GM12878 (cell line): ENCODE data around the gene MYH7. TPM values are rescaled to one million over a fixed set of nuclear protein-coding genes. Genes with fewer than 3 reads are reported as not detected.

ENCODE experiments used
- ATAC-seq: fragments of 200-7000 bp; cut with Tn5 transposase; 3 replicates; pipeline ENCODE4 v1.9.1; 2020; ENCODE audit warnings: mild to moderate bottlenecking, moderate library complexity
- BruUV-seq: library from RNA; stranded (reverse); fragments of 400-500 nt; replicated peaks from 2 replicates; lab custom pipeline; 2021; lab: Mats Ljungman, UMichigan
- CTCF ChIA-PET: fragments of 300-600 bp; sonication (Branson Sonifier 250); formaldehyde crosslinking; extraction: SDS; loops from one replicate; lab custom pipeline; 2021; ENCODE audit warnings: inconsistent platforms; lab: Yijun Ruan, JAX
- POLR2A ChIA-PET: fragments of 350-600 bp; formaldehyde crosslinking; extraction: SDS; loops from one replicate; lab custom pipeline; 2021; ENCODE audit warnings: inconsistent platforms; lab: Charles Lee
- RAD21 ChIA-PET: fragments of 300-600 bp; sonication (Branson Sonifier 250); formaldehyde crosslinking; loops from one replicate; lab custom pipeline; 2023; ENCODE audit warnings: antibody characterized with exemption; ENCODE audit not compliant: unreplicated experiment; lab: Charles Lee
- SMC1A ChIA-PET: fragments of 300-600 bp; sonication (Branson Sonifier 250); formaldehyde crosslinking; loops from one replicate; lab custom pipeline; 2023; ENCODE audit not compliant: unreplicated experiment, uncharacterized antibody; lab: Charles Lee
- DNase-seq: peaks from one replicate; pipeline ENCODE4 v3.0.0-alpha.2; 2011; ENCODE audit warnings: low read depth, low spot score
- FAIRE-seq: peaks from 3 replicates; lab custom pipeline; 2011; peaks lifted over from hg19 to GRCh38; lab: Jason Lieb, UNC
- H2AFZ ChIP-seq: 2 replicates; pipeline ENCODE4 v1.6.0; 2011; ENCODE audit warnings: low read depth, low read length, control low read depth; ENCODE audit not compliant: control insufficient read depth
- H3K27ac ChIP-seq: 2 replicates; pipeline ENCODE4 v1.5.1; 2011; ENCODE audit warnings: control low read depth; ENCODE audit not compliant: control insufficient read depth, insufficient read depth
- H3K27me3 ChIP-seq, 2 experiments: replicated peaks in 1 of 2; 2 replicates each; pipeline versions ENCODE4 v1.6.0 to v1.6.1; 2011; ENCODE audit warnings: low read length in 1 of 2; ENCODE audit not compliant: control insufficient read depth in 2 of 2, insufficient read depth in 2 of 2
- H3K36me3 ChIP-seq, 2 experiments: 2 replicates each; pipeline ENCODE4 v1.5.1; 2011; ENCODE audit warnings: low read length in 1 of 2; ENCODE audit not compliant: control insufficient read depth in 2 of 2, insufficient read depth in 2 of 2
- H3K4me1 ChIP-seq: 2 replicates; pipeline ENCODE4 v1.6.1; 2011; ENCODE audit warnings: mild to moderate bottlenecking, low read length, moderate library complexity, mixed read lengths; ENCODE audit not compliant: control insufficient read depth, insufficient read depth
- H3K4me2 ChIP-seq: 2 replicates; pipeline ENCODE4 v1.6.0; 2011; ENCODE audit warnings: control low read depth; ENCODE audit not compliant: control insufficient read depth, insufficient read depth
- H3K4me3 ChIP-seq: fragments of 200-600 bp; sonication (generic); 2 replicates; pipeline ENCODE4 v1.5.1; 2016
- H3K79me2 ChIP-seq: 2 replicates; pipeline ENCODE4 v1.6.0; 2011; ENCODE audit warnings: low read length; ENCODE audit not compliant: control insufficient read depth, insufficient read depth
- H3K9ac ChIP-seq: 2 replicates; pipeline ENCODE4 v1.8.0; 2011; ENCODE audit warnings: low read length, control low read depth, mixed read lengths; ENCODE audit not compliant: control insufficient read depth, insufficient read depth
- H3K9me3 ChIP-seq: replicated peaks from 3 replicates; pipeline ENCODE4 v1.5.1; 2011; ENCODE audit warnings: mild to moderate bottlenecking, low read length; ENCODE audit not compliant: control insufficient read depth, insufficient read depth
- H4K20me1 ChIP-seq: 2 replicates; pipeline ENCODE4 v1.6.0; 2011; ENCODE audit not compliant: control insufficient read depth, insufficient read depth
- ASH2L ChIP-seq: fragments of 300-600, 200-600 bp; sonication (generic); IDR thresholded peaks from 2 replicates; pipeline ENCODE4 v1.6.1; 2017; ENCODE audit warnings: low read depth, mild to moderate bottlenecking, borderline replicate concordance
- CREB1 ChIP-seq: IDR thresholded peaks from 2 replicates; pipeline ENCODE4 v1.6.1; 2012; ENCODE audit warnings: low read depth, mild to moderate bottlenecking, inconsistent platforms
- ESRRA ChIP-seq: IDR thresholded peaks from 2 replicates; pipeline ENCODE4 v1.6.1; 2012; ENCODE audit warnings: mild to moderate bottlenecking, low read length, improper control_type of control experiment
- ETV6 ChIP-seq, 2 experiments: fragments of 450-650 bp in 1 of 2; IDR thresholded peaks in 1 of 2; conservative IDR thresholded peaks in 1 of 2; 2 replicates each; pipeline ENCODE4 v1.6.1; 2014; ENCODE audit warnings: antibody characterized with exemption in 1 of 2, borderline replicate concordance in 1 of 2, low read depth in 1 of 2, mild to moderate bottlenecking in 1 of 2, moderate library complexity in 1 of 2
- EZH2 ChIP-seq: IDR thresholded peaks from 2 replicates; pipeline ENCODE4 v1.6.1; 2012; ENCODE audit warnings: low read depth, mild to moderate bottlenecking, control low read depth, inconsistent platforms, low read length, borderline replicate concordance; ENCODE audit not compliant: control insufficient read depth
- KLF5 ChIP-seq: fragments of 450-650 bp; IDR thresholded peaks from 2 replicates; pipeline ENCODE4 v1.6.1; 2014; ENCODE audit warnings: mild to moderate bottlenecking; ENCODE audit not compliant: partially characterized antibody
- NR2F1 ChIP-seq: fragments of 450-650 bp; conservative IDR thresholded peaks from 2 replicates; pipeline ENCODE4 v1.6.1; 2017; ENCODE audit warnings: mild to moderate bottlenecking
- RCOR1 ChIP-seq: conservative IDR thresholded peaks from 2 replicates; pipeline ENCODE4 v1.6.1; 2012; ENCODE audit warnings: low read depth, low read length, improper control_type of control experiment
- RELA ChIP-seq: fragments of 450-650 bp; IDR thresholded peaks from 2 replicates; pipeline ENCODE4 v1.8.0; 2014; ENCODE audit warnings: borderline replicate concordance; ENCODE audit not compliant: partially characterized antibody
- RFX5 ChIP-seq: IDR thresholded peaks from 2 replicates; pipeline ENCODE4 v1.6.1; 2011; ENCODE audit warnings: low read depth, low read length, improper control_type of control experiment
- TCF7 ChIP-seq: IDR thresholded peaks from 2 replicates; pipeline ENCODE4 v1.6.1; 2014; ENCODE audit warnings: antibody characterized with exemption, borderline replicate concordance
- USF2 ChIP-seq: IDR thresholded peaks from 2 replicates; pipeline ENCODE4 v1.6.1; 2011; ENCODE audit warnings: low read depth, low read length, improper control_type of control experiment, borderline replicate concordance
- ZNF592 ChIP-seq: fragments of 450-650 bp; IDR thresholded peaks from 2 replicates; pipeline ENCODE4 v1.6.1; 2017; ENCODE audit warnings: mild to moderate bottlenecking, moderate library complexity
- ZNF687 ChIP-seq: fragments of 450-650 bp; IDR thresholded peaks from 2 replicates; pipeline ENCODE4 v1.6.1; 2017; ENCODE audit warnings: mild to moderate bottlenecking, moderate library complexity
- WGBS: methylation state at CpG from one replicate; pipeline ENCODE4 v1.1.6; 2016; ENCODE audit warnings: low lambda C conversion rate; ENCODE audit not compliant: insufficient replicate concordance, insufficient coverage; ENCODE audit errors: missing lambda C conversion rate; 5-methylcytosine and 5-hydroxymethylcytosine counted together
- in situ Hi-C: fragments of 300-500 bp; cut with MboI; formaldehyde crosslinking; loops from 9 replicates; pipeline ENCODE4 v1.14.3; 2018; ENCODE audit warnings: mixed read lengths
- intact Hi-C: fragments of 100-400 bp; cut with micrococcal nuclease; formaldehyde crosslinking; loops from one replicate; pipeline ENCODE4 v1.14.2; 2022; ENCODE audit not compliant: unreplicated experiment
- polyA plus RNA-seq, 11 experiments: library from polyadenylated mRNA; depleted of rRNA in 4 of 11; unstranded in 6 of 11; stranded (reverse) in 5 of 11; fragments of >200 nt; fragmentation: Nextera tagmentation in 4 of 11; fragmentation: Illumina TruSeq in 1 of 11; extraction: Ambion mirVana in 4 of 11; extraction: Trizol in 1 of 11; gene quantifications; 1 replicate in 1 of 11; 2 replicates in 10 of 11; pipeline versions ENCODE4 v1.2.1 to v1.2.3, GENCODE V29; 2011 to 2016; ENCODE audit warnings: inconsistent platforms in 2 of 11, missing spikeins in 2 of 11, low read depth in 1 of 11
- total RNA-seq, 4 experiments: library from RNA; depleted of rRNA in 3 of 4; stranded (reverse); fragments of >200 nt in 3 of 4; fragmentation: Illumina TruSeq in 1 of 4; extraction: Trizol in 1 of 4; gene quantifications; 2 replicates each; pipeline versions ENCODE4 v1.2.1 to v1.2.3, GENCODE V29; 2013 to 2021

MYH7 gene
- total and polyA plus RNA-seq, 10 of the 15 experiments (the other 5 are each of a cell fraction or from before 2014, with no cell fraction given), result 0.04 to 0.10 (median 0.05) TPM; not detected in 4

GRCh38 chr14:23443881-23444280 lies 8.4 kb upstream of the MYH7 start:
- RAD21 ChIA-PET, result no interaction called here
- Histone ChIP-seq H2AFZ (no peak overlapping the region), H3K4me1 (peaks cover 20% of the 10 kb centered on the region), H3K27me3 (no peaks in the 10 kb centered on the region; a peak in 1 of 4 replicates), H3K36me3 (no peaks in the 10 kb centered on the region), H3K4me3 (no peak overlapping the region), H3K4me2 (no peak overlapping the region), H4K20me1 (no peaks in the 10 kb centered on the region), H3K9ac (no peak overlapping the region), H3K27ac (no peak overlapping the region), H3K79me2 (no peaks in the 10 kb centered on the region), H3K9me3 (no peaks in the 10 kb centered on the region; the same call in 2 of the 3 replicates)
- no TSS peak for BruUV-seq
- no peak for ATAC-seq
- WGBS, result 27% methylated on average over 6 of the region's 6 CpGs
- intact Hi-C loops, result no loop called here
- no peak for DNase-seq
- SMC1A ChIA-PET, result no interaction called here
- no peak for TF ChIP-seq ZNF592
- TF ChIP-seq RCOR1, result no peak
- TF ChIP-seq KLF5, result no peak
- TF ChIP-seq USF2, result no peak
- TF ChIP-seq TCF7, result no peak
- no peak for TF ChIP-seq ASH2L
- TF ChIP-seq NR2F1, result no peak
- no peak for TF ChIP-seq RFX5
- no peak for TF ChIP-seq EZH2
- no peak for TF ChIP-seq RELA
- TF ChIP-seq ETV6 (conservative IDR thresholded peaks at IDR 0.05 in 1 of 2, IDR thresholded peaks at IDR 0.05 in 1 of 2; ENCODE audit: borderline replicate concordance in 1 of 2, low read depth in 1 of 2), result no peak
- no peak for TF ChIP-seq ESRRA
- TF ChIP-seq ZNF687, result no peak
- TF ChIP-seq CREB1, result no peak
- FAIRE-seq, result no peak
- POLR2A ChIA-PET, result no interaction called here
- CTCF ChIA-PET, result no interaction called here
- in situ Hi-C loops, result no loop called here
